Measurements from ENCODE around the gene FURIN.
A peak's percentile ranks its signal among the peaks of the same experiment; 100 is the strongest.
"Not testable (repeated sequence)": the region's sequence is repeated elsewhere in the genome, so short reads cannot be mapped to it uniquely, and the experiment has no call there.

The FURIN gene

GRCh38 chr15:90883976-90884718 is 15.8 kb downstream of the FURIN start, which contains the start of gene FES:
Gene FES (plus strand): TSS chr15:90884504. CDS start chr15:90885046, 542 bp downstream.
- peak; percentile 61 for DNase-seq

DNA sequence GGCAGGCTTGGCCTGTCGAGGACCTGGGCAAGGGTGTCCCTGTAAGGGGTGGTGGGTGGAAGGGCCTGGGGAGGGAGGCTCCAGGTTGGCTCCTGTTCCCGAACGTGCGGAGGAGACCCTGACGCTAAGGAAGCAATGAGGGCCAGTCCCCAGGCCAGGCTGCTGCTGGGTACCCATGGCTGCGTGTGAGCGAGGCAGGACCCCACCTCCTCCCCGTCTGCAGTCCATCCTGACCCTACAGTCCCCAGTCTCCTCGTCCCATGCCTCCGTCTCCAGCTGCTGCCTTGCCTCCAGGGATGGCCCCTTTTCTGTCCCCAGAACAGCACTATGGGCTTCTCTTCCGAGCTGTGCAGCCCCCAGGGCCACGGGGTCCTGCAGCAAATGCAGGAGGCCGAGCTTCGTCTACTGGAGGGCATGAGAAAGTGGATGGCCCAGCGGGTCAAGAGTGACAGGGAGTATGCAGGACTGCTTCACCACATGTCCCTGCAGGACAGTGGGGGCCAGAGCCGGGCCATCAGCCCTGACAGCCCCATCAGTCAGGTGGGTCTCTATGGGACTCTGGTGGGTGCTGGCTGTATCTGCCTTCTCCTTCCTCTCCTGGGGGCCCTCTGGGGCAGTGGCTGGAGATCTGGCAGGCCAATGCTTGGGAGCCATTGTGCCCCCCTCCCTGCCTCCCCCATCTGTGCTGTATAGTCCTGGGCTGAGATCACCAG is 16.5 kb downstream of the FURIN start:
- no peak for DNase-seq

DNA sequence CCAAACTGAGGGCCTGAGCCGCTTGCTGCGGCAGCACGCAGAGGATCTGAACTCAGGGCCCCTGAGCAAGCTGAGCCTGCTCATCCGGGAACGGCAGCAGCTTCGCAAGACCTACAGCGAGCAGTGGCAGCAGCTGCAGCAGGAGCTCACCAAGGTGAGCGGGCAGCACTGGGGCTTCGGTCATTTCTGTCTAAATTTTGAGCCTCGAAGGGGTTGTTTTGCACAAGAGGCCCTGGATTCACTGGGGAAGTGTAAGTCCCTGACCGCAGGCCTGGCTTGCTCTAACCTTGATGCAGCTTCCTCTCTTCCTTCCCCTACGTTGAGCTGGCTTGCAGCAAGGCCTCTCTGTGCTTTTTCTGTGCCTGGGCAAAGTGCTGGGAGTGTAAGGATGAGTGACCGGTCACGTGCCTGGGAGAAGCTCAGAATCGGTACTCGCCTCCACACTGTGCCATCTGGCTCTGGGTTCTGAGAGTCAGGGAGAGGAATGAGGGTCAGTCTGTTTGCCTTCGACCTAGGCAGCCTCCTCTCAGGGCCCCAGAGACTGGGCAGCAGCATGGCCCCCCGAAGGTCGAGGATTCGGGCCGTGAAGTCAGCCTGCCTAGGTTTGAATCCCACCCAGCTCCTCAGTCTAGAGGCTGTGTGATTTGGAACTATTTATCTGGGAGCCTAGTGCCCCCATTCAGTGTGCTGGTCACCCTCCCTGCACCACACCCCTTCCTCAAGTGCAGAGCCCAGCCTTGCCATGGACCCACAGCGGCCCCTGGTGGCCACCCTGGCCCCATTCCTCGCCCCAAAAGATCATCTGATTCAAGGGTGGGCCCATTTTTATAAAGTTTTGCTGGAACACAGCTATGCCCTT is 17.3 kb downstream of the FURIN start:
- DNase-seq, result peak; percentile 75

GRCh38 chr15:90886291-90886614 is 17.9 kb downstream of the FURIN start:
- no peak for DNase-seq

GRCh38 chr15:90887037-90887481 is 18.7 kb downstream of the FURIN start:
- no peak for DNase-seq

DNA sequence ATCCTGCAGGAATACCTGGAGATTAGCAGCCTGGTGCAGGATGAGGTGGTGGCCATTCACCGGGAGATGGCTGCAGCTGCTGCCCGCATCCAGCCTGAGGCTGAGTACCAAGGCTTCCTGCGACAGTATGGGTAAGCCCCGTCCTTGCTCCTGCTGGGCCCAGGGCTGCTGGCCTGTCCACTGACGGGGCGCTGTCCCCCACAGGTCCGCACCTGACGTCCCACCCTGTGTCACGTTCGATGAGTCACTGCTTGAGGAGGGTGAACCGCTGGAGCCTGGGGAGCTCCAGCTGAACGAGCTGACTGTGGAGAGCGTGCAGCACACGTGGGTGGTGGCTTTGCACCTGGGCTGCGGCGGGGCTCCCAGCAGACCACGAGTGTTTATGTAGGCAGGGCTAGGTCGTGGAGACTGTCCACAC is 20.9 kb downstream of the FURIN start:
- DNase-seq, result no peak

GRCh38 chr15:90889736-90890456 is 21.5 kb downstream of the FURIN start:
- no peak for DNase-seq

GRCh38 chr15:90890839-90891238 is 22.5 kb downstream of the FURIN start:
- DNase-seq, result no peak

GRCh38 chr15:90891346-90891949 is 23.1 kb downstream of the FURIN start:
- DNase-seq, result no peak

DNA sequence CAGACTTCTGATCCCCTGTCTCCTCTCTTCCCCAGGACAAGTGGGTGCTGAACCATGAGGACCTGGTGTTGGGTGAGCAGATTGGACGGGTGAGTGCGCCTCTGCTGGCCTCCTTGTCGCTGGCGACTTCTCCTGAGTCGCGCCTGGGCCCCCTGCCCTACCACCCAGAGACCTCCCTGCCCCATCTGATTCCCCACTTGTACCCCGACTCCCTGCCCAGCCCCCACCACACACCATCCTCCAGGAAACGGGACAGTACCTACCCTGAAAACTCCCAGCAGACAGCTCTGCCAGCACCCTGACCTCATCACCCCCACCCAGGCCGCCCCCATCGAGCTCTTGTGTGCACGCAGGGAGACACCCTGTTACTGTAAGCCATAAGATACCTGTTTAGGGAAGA is 23.6 kb downstream of the FURIN start:
- no peak for DNase-seq

- DNase-seq, result no peak
Observed at GRCh38 chr15:90892498-90893174, 24.2 kb downstream of the FURIN start.

- DNase-seq, result no peak
Observed at GRCh38 chr15:90893175-90894090, 25.0 kb downstream of the FURIN start.

GRCh38 chr15:90895571-90896117 is 27.3 kb downstream of the FURIN start:
- DNase-seq, result no peak

GRCh38 chr15:90897131-90897655 is 28.8 kb downstream of the FURIN start:
- not testable (repeated sequence) for DNase-seq

DNA sequence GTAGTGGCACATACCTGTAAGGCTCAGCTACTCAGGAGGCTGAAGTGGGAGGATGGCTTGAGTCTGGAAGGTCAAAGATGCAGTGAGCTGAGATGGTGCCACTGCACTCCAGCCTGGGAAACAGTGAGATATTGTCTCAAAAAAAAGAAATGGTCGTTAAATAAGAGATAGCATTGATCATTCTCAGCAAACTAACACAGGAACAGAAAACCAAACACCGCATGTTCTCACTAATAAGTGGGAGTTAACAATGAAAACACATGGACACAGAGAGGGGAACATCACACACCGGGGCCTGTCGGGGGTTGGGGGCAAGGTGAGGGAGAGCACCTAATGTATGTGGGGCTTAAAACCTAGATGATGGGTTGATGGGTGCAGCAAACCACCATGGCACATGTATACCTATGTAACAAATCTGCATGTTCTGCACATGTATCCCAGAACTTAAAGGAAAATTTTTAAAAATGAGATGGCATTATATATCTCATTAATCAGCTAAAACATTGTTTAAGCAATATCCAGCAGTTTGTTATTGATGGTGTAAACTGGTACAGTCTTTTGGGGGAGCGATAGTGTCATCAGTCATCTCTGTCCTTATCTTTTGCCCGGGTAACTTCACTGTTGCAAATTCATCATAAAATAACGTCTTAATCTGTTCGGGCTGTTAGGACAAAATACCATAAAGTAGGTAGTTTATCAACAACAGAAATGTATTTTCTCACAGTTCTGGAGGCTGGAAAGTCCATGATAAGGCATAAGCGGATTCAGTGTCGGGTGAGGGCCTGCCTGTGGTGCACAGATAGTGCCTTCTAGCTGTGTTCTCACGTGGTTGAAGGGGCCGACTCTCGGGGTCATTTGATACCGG is 33.0 kb downstream of the FURIN start:
- no peak for DNase-seq

- peak; percentile 69 for DNase-seq
Observed at GRCh38 chr15:90902040-90902839, 33.9 kb downstream of the FURIN start.

DNA sequence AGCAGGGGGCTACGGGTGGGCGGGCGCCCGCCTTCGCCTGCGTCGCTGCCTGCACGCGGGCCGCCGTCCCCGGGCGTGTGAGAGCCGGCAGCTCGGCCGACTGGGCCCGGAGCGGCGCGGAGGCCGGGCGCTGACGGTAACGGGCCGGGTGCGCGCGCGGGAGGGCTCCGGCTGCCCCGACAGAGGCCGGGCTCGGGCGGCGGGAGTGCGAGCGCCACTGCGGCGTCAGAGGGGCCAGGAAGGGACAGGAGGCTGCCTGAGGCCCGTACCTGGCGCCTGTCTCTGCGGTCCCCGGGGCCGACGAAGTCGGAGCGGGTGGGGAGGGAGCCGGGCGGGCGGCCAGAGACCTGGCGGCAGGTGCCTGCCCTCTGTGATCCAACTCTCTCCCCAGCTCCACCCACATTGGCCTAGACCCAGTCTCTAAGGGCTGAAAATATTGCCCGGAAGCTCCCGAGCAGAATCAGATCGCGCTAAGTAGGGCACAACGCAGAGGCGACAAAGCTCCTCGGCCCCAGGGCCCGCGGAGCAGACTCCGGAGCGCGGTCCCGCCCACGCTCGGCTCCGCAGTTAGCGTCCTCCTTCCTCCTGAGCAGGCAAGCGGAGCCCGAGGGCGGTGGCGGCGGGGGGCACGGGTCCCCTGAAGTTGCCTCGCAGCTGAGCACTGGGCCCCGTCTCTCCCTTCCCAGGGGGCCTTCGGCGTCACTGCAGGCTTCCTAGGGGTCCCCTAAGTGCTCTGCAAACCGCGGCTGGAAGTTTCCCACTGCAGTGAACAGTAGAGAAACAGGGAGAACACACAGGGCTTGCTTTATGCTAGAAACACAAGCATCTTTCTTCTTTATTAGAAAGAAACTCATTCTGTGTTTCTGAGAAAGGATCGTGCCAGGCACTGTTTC is 34.7 kb downstream of the FURIN start, which contains the start of gene MAN2A2:
MAN2A2 (plus strand) TSS at position 463 of the 893 bp plus-strand sequence. CDS start 906 bp downstream, outside the sequence.
- peak; percentile 60 for DNase-seq

Measured in CD4-positive, alpha-beta T cell treated with Interferon gamma for 1 hour (primary cell).